HepG2 (cell line): ENCODE results near the gene SEMA3G. TPM values are rescaled to one million over a fixed set of nuclear protein-coding genes. Genes with fewer than 3 reads are reported as not detected.

ENCODE experiments used
- ATAC-seq: fragments of 200-7000 bp; cut with Tn5 transposase; 3 replicates; pipeline ENCODE4 v1.9.1; 2020; ENCODE audit warnings: mild to moderate bottlenecking, moderate library complexity
- BruUV-seq: library from RNA; stranded (reverse); fragments of 400-500 nt; replicated peaks from 2 replicates; lab custom pipeline; 2021; lab: Mats Ljungman, UMichigan
- CTCF ChIA-PET: fragments of 300-600 bp; formaldehyde crosslinking; extraction: SDS; loops from one replicate; lab custom pipeline; 2021; ENCODE audit warnings: low total read pairs, inconsistent platforms, low intra/inter-chr PET ratio; lab: Yijun Ruan, JAX
- POLR2A ChIA-PET: fragments of 350-600 bp; sonication (Branson Sonifier 250); formaldehyde crosslinking; loops from one replicate; lab custom pipeline; 2020; ENCODE audit warnings: antibody characterized with exemption, inconsistent platforms; lab: Yijun Ruan, JAX
- DNase-seq: peaks from one replicate; pipeline ENCODE4 v3.0.0-alpha.2; 2015; ENCODE audit warnings: low spot score
- FAIRE-seq: peaks from 3 replicates; lab custom pipeline; 2011; peaks lifted over from hg19 to GRCh38; lab: Jason Lieb, UNC
- H2AFZ ChIP-seq: one replicate; pipeline ENCODE4 v1.6.1; 2011; ENCODE audit warnings: low read length, inconsistent platforms
- H3K27ac ChIP-seq: fragments of 300-600 bp; 3 replicates; pipeline ENCODE4 v1.8.0; 2011; ENCODE audit warnings: mixed run types, mild to moderate bottlenecking, mixed read lengths, low read length, inconsistent platforms; ENCODE audit not compliant: insufficient read depth; ENCODE audit errors: extremely low read length
- H3K27me3 ChIP-seq, 2 experiments: fragments of 200-600 bp in 1 of 2; 2 replicates in 1 of 2; 3 replicates in 1 of 2; pipeline versions ENCODE4 v1.6.0 to v1.8.0; 2011; ENCODE audit warnings: low read length in 2 of 2, mild to moderate bottlenecking in 2 of 2, moderate library complexity in 2 of 2, inconsistent platforms in 1 of 2; ENCODE audit not compliant: insufficient read depth in 2 of 2, control insufficient read depth in 1 of 2
- H3K36me3 ChIP-seq, 2 experiments: fragments of 200-600 bp in 1 of 2; replicated peaks in 1 of 2; 2 replicates in 1 of 2; 3 replicates in 1 of 2; pipeline versions ENCODE4 v1.5.1 to v1.8.0; 2011; ENCODE audit warnings: low read length in 2 of 2, inconsistent platforms in 1 of 2; ENCODE audit not compliant: insufficient read depth in 2 of 2, control insufficient read depth in 1 of 2
- H3K4me1 ChIP-seq: 2 replicates; pipeline ENCODE4 v1.5.1; 2012; ENCODE audit warnings: low read length, inconsistent platforms; ENCODE audit not compliant: insufficient read depth
- H3K4me2 ChIP-seq: 2 replicates; pipeline ENCODE4 v1.6.0; 2011; ENCODE audit warnings: low read depth, low read length, inconsistent platforms
- H3K4me3 ChIP-seq, 3 experiments: fragments of 200-600 bp in 1 of 3; sonication (generic), shearing (Covaris generic) in 1 of 3; replicated peaks in 1 of 3; 2 replicates each; pipeline ENCODE4 v1.5.1; 2011 to 2016; ENCODE audit warnings: low read length in 3 of 3, inconsistent platforms in 2 of 3, low read depth in 2 of 3, mild to moderate bottlenecking in 2 of 3, control low read depth in 1 of 3, mixed read lengths in 1 of 3; ENCODE audit not compliant: insufficient read depth in 1 of 3
- H3K79me2 ChIP-seq: one replicate; pipeline ENCODE4 v1.6.1; 2011; ENCODE audit warnings: low read length, inconsistent platforms; ENCODE audit not compliant: insufficient read depth
- H3K9ac ChIP-seq: 2 replicates; pipeline ENCODE4 v1.6.0; 2011; ENCODE audit warnings: mild to moderate bottlenecking, low read depth, low read length, inconsistent platforms; ENCODE audit not compliant: insufficient read depth
- H3K9me3 ChIP-seq: 2 replicates; pipeline ENCODE4 v1.5.1; 2012; ENCODE audit warnings: mild to moderate bottlenecking, low read length
- H4K20me1 ChIP-seq: 2 replicates; pipeline ENCODE4 v1.6.0; 2011; ENCODE audit warnings: inconsistent platforms, mild to moderate bottlenecking, low read length, moderate library complexity; ENCODE audit not compliant: insufficient read depth
- ELF1 ChIP-seq: sonication (generic); formaldehyde crosslinking; IDR thresholded peaks from 2 replicates; pipeline ENCODE4 v1.4.0; 2020; ENCODE audit warnings: missing genetic modification reagents
- FOSL2 ChIP-seq: sonication (generic); formaldehyde crosslinking; IDR thresholded peaks from 2 replicates; pipeline ENCODE4 v1.4.0; 2020; ENCODE audit warnings: missing genetic modification reagents
- HOXA5 ChIP-seq: sonication (generic); formaldehyde crosslinking; IDR thresholded peaks from 2 replicates; pipeline ENCODE4 v1.4.0; 2020; ENCODE audit warnings: missing genetic modification reagents
- MEIS2 ChIP-seq: sonication (generic); formaldehyde crosslinking; IDR thresholded peaks from 2 replicates; pipeline ENCODE4 v1.9.0; 2021; ENCODE audit warnings: mild to moderate bottlenecking, missing genetic modification reagents
- POLR2AphosphoS5 ChIP-seq: IDR thresholded peaks from 2 replicates; pipeline ENCODE4 v1.6.1; 2012; ENCODE audit warnings: low read depth, low read length
- SNAPC4 ChIP-seq: sonication (generic); formaldehyde crosslinking; IDR thresholded peaks from 2 replicates; pipeline ENCODE4 v1.4.0; 2020; ENCODE audit warnings: mild to moderate bottlenecking, missing genetic modification reagents
- TERF1 ChIP-seq: sonication (generic); formaldehyde crosslinking; IDR thresholded peaks from 2 replicates; pipeline ENCODE4 v1.8.0; 2022; ENCODE audit warnings: mild to moderate bottlenecking, missing genetic modification reagents, moderate library complexity
- WIZ ChIP-seq: sonication (generic); formaldehyde crosslinking; IDR thresholded peaks from 2 replicates; pipeline ENCODE4 v1.5.1; 2020; ENCODE audit warnings: mild to moderate bottlenecking, missing genetic modification reagents
- ZBTB26 ChIP-seq: IDR thresholded peaks from 2 replicates; pipeline ENCODE4 v1.6.1; 2016; ENCODE audit warnings: missing compliant biosample characterization, missing genetic modification reagents, borderline replicate concordance
- ZFX ChIP-seq: sonication (generic); formaldehyde crosslinking; IDR thresholded peaks from 2 replicates; pipeline ENCODE4 v1.4.0; 2020; ENCODE audit warnings: mild to moderate bottlenecking, low read depth, missing genetic modification reagents, moderate library complexity
- ZNF549 ChIP-seq: sonication (generic); formaldehyde crosslinking; IDR thresholded peaks from 2 replicates; pipeline ENCODE4 v1.5.0; 2020; ENCODE audit warnings: missing genetic modification reagents
- ZNF749 ChIP-seq: sonication (generic); formaldehyde crosslinking; IDR thresholded peaks from 2 replicates; pipeline ENCODE4 v1.8.0; 2022; ENCODE audit warnings: mild to moderate bottlenecking, missing genetic modification reagents, moderate library complexity, borderline replicate concordance
- WGBS: methylation state at CpG from one replicate; pipeline ENCODE4 v1.1.6; 2017; ENCODE audit warnings: low lambda C conversion rate; 5-methylcytosine and 5-hydroxymethylcytosine counted together
- in situ Hi-C: cut with HindIII; loops from 2 replicates; pipeline ENCODE4 v1.10.0; 2017; ENCODE audit warnings: low pct_unique_long_range_greater_than_20kb; ENCODE audit not compliant: extremely low pct_ligation_motif_present
- intact Hi-C: fragments of 100-400 bp; cut with micrococcal nuclease; formaldehyde crosslinking; loops from one replicate; pipeline ENCODE4 v1.10.0; 2022; ENCODE audit not compliant: unreplicated experiment
- polyA plus RNA-seq, 8 experiments: library from polyadenylated mRNA; depleted of rRNA in 3 of 8; stranded (reverse) in 7 of 8; unstranded in 1 of 8; fragments of >200 nt; fragmentation: Illumina TruSeq in 4 of 8; extraction: Trizol in 4 of 8; gene quantifications; 2 replicates each; pipeline versions ENCODE4 v1.2.1 to v1.2.3, GENCODE V29; 2011 to 2016; ENCODE audit warnings: low read depth in 4 of 8, missing spikeins in 1 of 8, mixed read lengths in 1 of 8; ENCODE audit not compliant: insufficient read depth in 1 of 8
- total RNA-seq, 5 experiments: library from RNA; depleted of rRNA; stranded (reverse); fragments of >200 nt; fragmentation: Illumina TruSeq; extraction: Trizol; gene quantifications; 2 replicates each; pipeline ENCODE4 v1.2.3, GENCODE V29; 2016; ENCODE audit warnings: low read depth in 1 of 5

Gene SEMA3G
- total and polyA plus RNA-seq, 2 of the 13 experiments (the other 11 are each of a cell fraction or from before 2014, with no cell fraction given), result 6.1 to 8.3 TPM

- TF ChIP-seq SNAPC4 (CRISPR knock-in tag) (no peak), ZNF749 (no peak), TERF1 (CRISPR knock-in tag) (no peak)
- TF ChIP-seq, all 625 proteins: peak for 0
These were observed 50.0 kb downstream of the SEMA3G start (continued) for GRCh38 chr3:52394751-52395502.

GRCh38 chr3:52393959-52394670, 50.8 kb downstream of the SEMA3G start:
- in situ Hi-C loops, result no loop called here
- TF ChIP-seq ELF1 (CRISPR knock-in tag) (no peak), ZFX (CRISPR knock-in tag) (no peak), ZNF549 (CRISPR knock-in tag) (no peak), FOSL2 (no peak), WIZ (no peak), MEIS2 (CRISPR knock-in tag) (no peak), POLR2AphosphoS5 (no peak), HOXA5 (no peak), ZBTB26 (CRISPR knock-in tag) (no peak)

More at GRCh38 chr3:52393959-52394670, 50.8 kb downstream of the SEMA3G start:
- no peak for FAIRE-seq
- no TSS peak for BruUV-seq
- intact Hi-C loops, result no loop called here
- no peaks in the 10 kb centered on the region for H3K9me3 ChIP-seq
- H2AFZ ChIP-seq, result no peak overlapping the region
- no peaks in the 10 kb centered on the region for H3K79me2 ChIP-seq
- H3K27ac ChIP-seq, result no peak overlapping the region
- POLR2A ChIA-PET, result no interaction called here
- H3K4me3 ChIP-seq, result no peak overlapping the region
- no peak for ATAC-seq
- no peaks in the 10 kb centered on the region for H4K20me1 ChIP-seq
- no peak overlapping the region for H3K9ac ChIP-seq
- WGBS, result 79% methylated on average over 15 of the region's 18 CpGs
- no peaks in the 10 kb centered on the region for H3K36me3 ChIP-seq
- H3K27me3 ChIP-seq, result no peaks in the 10 kb centered on the region
- CTCF ChIA-PET, result no interaction called here
- peaks cover 12% of the 10 kb centered on the region; the same call in 1 of the 2 replicates for H3K4me1 ChIP-seq
- H3K4me2 ChIP-seq, result no peak overlapping the region
- DNase-seq, result no peak
